Iris pigment epithelial cell (primary cell): ENCODE measurements around the gene GALNT12.

ENCODE experiments used
- DNase-seq: peaks from one replicate; pipeline ENCODE4 v3.0.0-alpha.2; 2011; ENCODE audit warnings: low read depth

GALNT12 gene

GRCh38 chr9:98783518-98784226 is 23.8 kb upstream of the GALNT12 start:
- no peak for DNase-seq

GRCh38 chr9:98784831-98785806 is 22.4 kb upstream of the GALNT12 start:
- no peak for DNase-seq

- DNase-seq: no peak
Observed at GRCh38 chr9:98786750-98787510, 20.5 kb upstream of the GALNT12 start.

GRCh38 chr9:98787766-98788335 is 19.6 kb upstream of the GALNT12 start:
- DNase-seq: no peak

GRCh38 chr9:98789483-98790133 is 17.9 kb upstream of the GALNT12 start:
- DNase-seq: no peak

GRCh38 chr9:98790134-98790841 is 17.2 kb upstream of the GALNT12 start:
- no peak for DNase-seq

GRCh38 chr9:98790842-98791607 is 16.4 kb upstream of the GALNT12 start:
- DNase-seq: peak; percentile 95

GRCh38 chr9:98791608-98792490 is 15.6 kb upstream of the GALNT12 start:
- DNase-seq: no peak

- DNase-seq: no peak
Observed at GRCh38 chr9:98793031-98793430, 14.4 kb upstream of the GALNT12 start.

GRCh38 chr9:98794802-98795201 is 12.7 kb upstream of the GALNT12 start:
- DNase-seq: no peak

- DNase-seq: no peak
Observed at GRCh38 chr9:98795295-98795955, 12.0 kb upstream of the GALNT12 start.

GRCh38 chr9:98795970-98796363 is 11.5 kb upstream of the GALNT12 start:
- DNase-seq: no peak

- DNase-seq: peak; percentile 70
Observed at GRCh38 chr9:98796364-98797101, 10.9 kb upstream of the GALNT12 start, which contains the start of gene ANKS6. TSS of gene ANKS6 (minus strand) at chr9:98796555. CDS start at chr9:98796491, 64 bp downstream.

- no peak for DNase-seq
Observed at GRCh38 chr9:98797491-98797890, 10.0 kb upstream of the GALNT12 start.

GRCh38 chr9:98798254-98798653 is 9.2 kb upstream of the GALNT12 start:
- no peak for DNase-seq

GRCh38 chr9:98801561-98801960 is 5.9 kb upstream of the GALNT12 start:
- DNase-seq: no peak

- no peak for DNase-seq
Observed at GRCh38 chr9:98801969-98802371, 5.5 kb upstream of the GALNT12 start.

GRCh38 chr9:98804083-98804482 is 3.4 kb upstream of the GALNT12 start:
- DNase-seq: peak; percentile 37
